Measurements from ENCODE around the gene ACTRT2. TPM values are rescaled to one million over a fixed set of nuclear protein-coding genes. Genes with fewer than 3 reads are reported as not detected.

The ACTRT2 gene
- total and polyA plus RNA-seq, 2 donors (not counting 3 experiments of a cell fraction or from before 2014, with no cell fraction given), result not detected

DNA sequence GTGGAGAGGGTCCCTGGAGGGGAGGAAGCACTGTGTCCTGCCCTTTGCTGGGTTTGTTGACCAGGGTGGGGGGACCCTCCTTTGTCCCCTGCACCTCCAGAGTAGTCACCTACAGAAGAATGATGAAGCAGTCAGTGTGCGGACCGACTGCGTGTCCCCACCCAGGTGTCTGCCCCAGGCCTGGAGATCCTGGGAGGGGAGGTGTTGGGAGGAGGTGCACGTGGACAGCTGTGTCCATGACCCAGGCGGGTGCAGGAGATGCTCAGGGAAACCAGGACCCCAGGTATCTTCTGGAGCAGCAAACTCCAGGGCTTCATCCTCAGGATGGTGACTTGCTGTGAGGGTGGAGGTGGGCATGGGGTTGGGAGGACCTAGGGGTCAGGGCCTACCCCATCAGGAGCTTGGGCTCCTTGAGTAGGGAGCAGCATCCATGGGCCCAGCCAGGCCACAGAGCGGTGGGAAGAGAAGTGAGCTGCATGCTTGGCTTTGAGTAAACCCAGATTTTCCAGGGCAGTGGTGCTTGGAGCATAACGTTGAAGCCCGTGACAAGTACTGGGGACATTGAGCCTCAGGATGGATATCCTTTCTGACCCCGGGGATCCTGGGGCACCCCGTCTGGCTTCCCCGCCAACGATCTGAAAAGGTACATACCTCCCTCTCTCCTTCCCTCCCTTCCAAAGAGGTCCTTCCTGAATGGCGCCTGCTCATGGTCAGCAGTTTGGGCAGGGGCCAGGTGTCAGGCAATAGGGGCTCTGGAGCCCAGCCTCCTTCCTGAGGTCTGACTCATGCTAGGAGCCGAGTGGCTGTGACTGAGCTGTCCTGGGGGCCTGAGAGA lies 13.7 kb downstream of the ACTRT2 start:
- dilution Hi-C loops (cut with MboI; ENCODE audit: extremely low pct_ligation_motif_present, low sequenced_read_pairs), result no loop called here
- BruUV-seq (replicated peaks), result no TSS peak
- FAIRE-seq, result no peak

More for the DNA sequence above, 13.7 kb downstream of the ACTRT2 start:
- Histone ChIP-seq H3K4me3 (replicated peaks in 1 of 3; ENCODE audit: insufficient read depth in 1 of 3, low read depth in 1 of 3, low read length in 3 of 3) (no peak overlapping the region), H3K4me1 (ENCODE audit: control insufficient read depth, extremely low read depth, insufficient read depth, low read length) (no peaks in the 10 kb centered on the region), H3K9me1 (replicated peaks; ENCODE audit: control insufficient read depth, extremely low read depth, insufficient read depth, low read length) (no peaks in the 10 kb centered on the region), H3K4me2 (ENCODE audit: insufficient read depth, low read length) (no peak overlapping the region), H2AFZ (ENCODE audit: low read depth, low read length) (no peak overlapping the region), H3K9me3 (replicated peaks; ENCODE audit: control insufficient read depth, insufficient read depth, low read length) (no peaks in the 10 kb centered on the region), H3K36me3 (ENCODE audit: control insufficient read depth in 2 of 2, extremely low read depth in 1 of 2, insufficient read depth in 2 of 2, low read length in 2 of 2) (no peaks in the 10 kb centered on the region), H3K27me3 (ENCODE audit: control insufficient read depth in 2 of 2, insufficient read depth in 2 of 2, low read length in 2 of 2) (no peaks in the 10 kb centered on the region), H3K27ac (ENCODE audit: insufficient read depth, low read depth, low read length) (no peak overlapping the region), H4K20me1 (replicated peaks; ENCODE audit: control insufficient read depth, extremely low read depth, insufficient read depth, low read length) (no peaks in the 10 kb centered on the region), H3K79me2 (ENCODE audit: control insufficient read depth, insufficient read depth, low read length) (no peaks in the 10 kb centered on the region), H3K9ac (replicated peaks; ENCODE audit: extremely low read depth, insufficient read depth, low read length) (no peak overlapping the region)
- intact Hi-C loops (cut with micrococcal nuclease), result no loop called here
- ChIA-PET POLR2A (no interaction called here), CTCF (no interaction called here)
- DNase-seq (ENCODE audit: low read depth, low spot score), result no peak
- TF ChIP-seq FOS (IDR thresholded peaks at IDR 0.05; ENCODE audit: borderline replicate concordance, insufficient read depth, low read length), result no peak
- no peak for TF ChIP-seq JUN (IDR thresholded peaks at IDR 0.05; ENCODE audit: borderline replicate concordance, insufficient read depth, insufficient read length, low read depth)
- no peak for TF ChIP-seq POLR2AphosphoS5 (IDR thresholded peaks at IDR 0.05; ENCODE audit: insufficient read depth, low read depth, low read length)
- no peak for TF ChIP-seq POLR2A (IDR thresholded peaks at IDR 0.05; ENCODE audit: low read depth, low read length)
- TF ChIP-seq, protein P1, sequence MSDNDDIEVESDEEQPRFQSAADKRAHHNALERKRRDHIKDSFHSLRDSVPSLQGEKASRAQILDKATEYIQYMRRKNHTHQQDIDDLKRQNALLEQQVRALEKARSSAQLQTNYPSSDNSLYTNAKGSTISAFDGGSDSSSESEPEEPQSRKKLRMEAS (IDR thresholded peaks at IDR 0.05; ENCODE audit: insufficient read depth, insufficient read length), result no peak
- no peak for TF ChIP-seq EZH2 (IDR thresholded peaks at IDR 0.05; ENCODE audit: borderline replicate concordance, low read depth, low read length, severe bottlenecking)
- no peak for TF ChIP-seq GATA2 (IDR thresholded peaks at IDR 0.05; ENCODE audit: insufficient read depth, insufficient read length, low read depth, low read length)
- TF ChIP-seq, protein P2, sequence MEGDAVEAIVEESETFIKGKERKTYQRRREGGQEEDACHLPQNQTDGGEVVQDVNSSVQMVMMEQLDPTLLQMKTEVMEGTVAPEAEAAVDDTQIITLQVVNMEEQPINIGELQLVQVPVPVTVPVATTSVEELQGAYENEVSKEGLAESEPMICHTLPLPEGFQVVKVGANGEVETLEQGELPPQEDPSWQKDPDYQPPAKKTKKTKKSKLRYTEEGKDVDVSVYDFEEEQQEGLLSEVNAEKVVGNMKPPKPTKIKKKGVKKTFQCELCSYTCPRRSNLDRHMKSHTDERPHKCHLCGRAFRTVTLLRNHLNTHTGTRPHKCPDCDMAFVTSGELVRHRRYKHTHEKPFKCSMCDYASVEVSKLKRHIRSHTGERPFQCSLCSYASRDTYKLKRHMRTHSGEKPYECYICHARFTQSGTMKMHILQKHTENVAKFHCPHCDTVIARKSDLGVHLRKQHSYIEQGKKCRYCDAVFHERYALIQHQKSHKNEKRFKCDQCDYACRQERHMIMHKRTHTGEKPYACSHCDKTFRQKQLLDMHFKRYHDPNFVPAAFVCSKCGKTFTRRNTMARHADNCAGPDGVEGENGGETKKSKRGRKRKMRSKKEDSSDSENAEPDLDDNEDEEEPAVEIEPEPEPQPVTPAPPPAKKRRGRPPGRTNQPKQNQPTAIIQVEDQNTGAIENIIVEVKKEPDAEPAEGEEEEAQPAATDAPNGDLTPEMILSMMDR (IDR thresholded peaks at IDR 0.05; ENCODE audit: extremely low read depth in 1 of 2, insufficient read depth in 1 of 2, low read depth in 1 of 2, low read length in 2 of 2), result no peak
- TF ChIP-seq MYC (IDR thresholded peaks at IDR 0.05; ENCODE audit: low read depth, low read length), result no peak

Measured in endothelial cell of umbilical vein (primary cell).